Measurements from ENCODE around the gene CTNNA2. TPM values are rescaled to one million over a fixed set of nuclear protein-coding genes. Genes with fewer than 3 reads are reported as not detected.

Gene CTNNA2
- total and polyA plus RNA-seq, 8 donors = 0.28 to 5.7 (median 0.44) TPM; not detected in 4

DNA sequence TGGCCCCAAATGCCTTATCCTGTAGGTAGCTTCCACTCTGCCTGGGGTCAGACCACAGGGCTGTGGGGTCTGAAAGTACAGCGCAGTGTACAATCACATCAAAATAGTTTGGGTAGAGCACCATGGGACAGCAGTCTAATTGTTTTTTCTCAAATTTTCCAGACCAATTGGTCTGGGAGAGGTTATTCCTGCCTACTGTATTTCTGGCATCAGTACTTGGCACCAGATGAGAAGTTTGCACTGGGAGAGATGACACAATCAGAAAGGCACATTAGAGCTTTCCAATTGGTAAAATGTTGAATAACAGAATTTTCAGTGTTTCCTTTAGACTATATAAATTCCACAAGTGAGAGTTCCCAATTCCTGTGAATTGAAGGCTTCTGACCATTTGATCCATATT, 822.6 kb downstream of the CTNNA2 start:
- intact Hi-C loops (cut with DNase I; ENCODE audit: low total_unique reads) = no loop called here
- TF ChIP-seq, protein P1, sequence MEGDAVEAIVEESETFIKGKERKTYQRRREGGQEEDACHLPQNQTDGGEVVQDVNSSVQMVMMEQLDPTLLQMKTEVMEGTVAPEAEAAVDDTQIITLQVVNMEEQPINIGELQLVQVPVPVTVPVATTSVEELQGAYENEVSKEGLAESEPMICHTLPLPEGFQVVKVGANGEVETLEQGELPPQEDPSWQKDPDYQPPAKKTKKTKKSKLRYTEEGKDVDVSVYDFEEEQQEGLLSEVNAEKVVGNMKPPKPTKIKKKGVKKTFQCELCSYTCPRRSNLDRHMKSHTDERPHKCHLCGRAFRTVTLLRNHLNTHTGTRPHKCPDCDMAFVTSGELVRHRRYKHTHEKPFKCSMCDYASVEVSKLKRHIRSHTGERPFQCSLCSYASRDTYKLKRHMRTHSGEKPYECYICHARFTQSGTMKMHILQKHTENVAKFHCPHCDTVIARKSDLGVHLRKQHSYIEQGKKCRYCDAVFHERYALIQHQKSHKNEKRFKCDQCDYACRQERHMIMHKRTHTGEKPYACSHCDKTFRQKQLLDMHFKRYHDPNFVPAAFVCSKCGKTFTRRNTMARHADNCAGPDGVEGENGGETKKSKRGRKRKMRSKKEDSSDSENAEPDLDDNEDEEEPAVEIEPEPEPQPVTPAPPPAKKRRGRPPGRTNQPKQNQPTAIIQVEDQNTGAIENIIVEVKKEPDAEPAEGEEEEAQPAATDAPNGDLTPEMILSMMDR (IDR thresholded peaks at IDR 0.05) = no peak
- TF ChIP-seq POLR2A (IDR thresholded peaks at IDR 0.05) = no peak
- TF ChIP-seq POLR2AphosphoS5 (IDR thresholded peaks at IDR 0.05) = no peak
- no peak for TF ChIP-seq EP300 (IDR thresholded peaks at IDR 0.05)
- WGBS, 5 donors = 89 to 100% (median 96%) methylated on average over 1 of the region's 1 CpG
- no peaks in the 10 kb centered on the region for H3K4me1 ChIP-seq
- no peak overlapping the region for H3K4me3 ChIP-seq
- H3K9me3 ChIP-seq = no peaks in the 10 kb centered on the region
- H3K36me3 ChIP-seq = no peaks in the 10 kb centered on the region
- no peak for DNase-seq
- H3K27me3 ChIP-seq = no peaks in the 10 kb centered on the region
- no peak overlapping the region for H3K27ac ChIP-seq

DNA sequence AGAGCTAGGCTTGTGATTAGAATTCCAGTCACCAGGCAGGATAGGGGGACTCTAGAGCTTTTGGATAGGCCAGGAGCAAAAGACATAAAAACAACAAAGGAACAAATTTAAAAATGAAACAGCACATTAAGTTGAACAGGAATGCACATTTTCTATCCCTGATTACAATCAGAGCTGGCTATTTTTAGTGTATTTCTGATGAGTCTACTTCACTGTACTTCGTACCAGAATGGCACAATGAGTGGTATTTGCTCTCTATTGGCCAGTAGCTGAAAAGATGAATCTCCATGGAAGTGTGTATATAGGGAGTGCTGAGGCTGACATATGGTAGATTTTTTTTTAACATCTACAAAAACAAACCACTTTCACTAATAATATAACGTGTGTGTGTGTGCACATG, 825.9 kb downstream of the CTNNA2 start:
- no peak for TF ChIP-seq POLR2AphosphoS5 (IDR thresholded peaks at IDR 0.05)
- TF ChIP-seq POLR2A (IDR thresholded peaks at IDR 0.05) = no peak
- TF ChIP-seq, protein P1 (IDR thresholded peaks at IDR 0.05) = no peak
- no peak for TF ChIP-seq EP300 (IDR thresholded peaks at IDR 0.05)
- no peak for DNase-seq
- no peaks in the 10 kb centered on the region for H3K36me3 ChIP-seq
- intact Hi-C loops (cut with DNase I; ENCODE audit: low total_unique reads) = no loop called here
- 75 to 78% (median 77%) methylated on average over 2 of the region's 2 CpGs for WGBS, 5 donors
- H3K27ac ChIP-seq = no peak overlapping the region
- no peaks in the 10 kb centered on the region for H3K9me3 ChIP-seq
- no peaks in the 10 kb centered on the region for H3K27me3 ChIP-seq
- H3K4me3 ChIP-seq = no peak overlapping the region
- H3K4me1 ChIP-seq = no peaks in the 10 kb centered on the region

DNA sequence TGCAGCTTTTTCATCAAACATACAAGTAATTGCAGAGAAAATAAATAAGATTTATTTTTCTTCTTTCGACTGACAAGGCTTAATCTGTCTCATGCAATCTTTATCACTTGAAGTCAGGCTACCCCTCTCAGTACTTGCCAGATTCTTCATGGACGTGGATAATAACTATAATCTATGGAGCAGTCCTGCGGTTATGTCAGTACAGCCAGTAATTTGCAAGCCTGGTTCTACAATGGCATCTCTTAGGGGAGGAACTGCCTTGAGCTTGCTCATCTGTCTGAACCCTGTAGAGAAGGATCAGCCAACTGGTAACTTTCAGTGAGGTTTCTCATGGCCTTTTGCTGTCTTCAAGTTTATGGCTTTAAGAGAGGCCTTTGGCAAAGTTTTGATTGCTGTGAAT, 827.2 kb downstream of the CTNNA2 start:
- Histone ChIP-seq H3K4me1 (no peaks in the 10 kb centered on the region), H3K4me3 (no peak overlapping the region), H3K36me3 (no peaks in the 10 kb centered on the region), H3K27ac (no peak overlapping the region), H3K27me3 (no peaks in the 10 kb centered on the region), H3K9me3 (no peaks in the 10 kb centered on the region)
- DNase-seq = no peak
- 46 to 73% (median 60%) methylated on average over 3 of the region's 3 CpGs for WGBS, 5 donors
- intact Hi-C loops (cut with DNase I; ENCODE audit: low total_unique reads) = no loop called here
- TF ChIP-seq POLR2A (IDR thresholded peaks at IDR 0.05) (no peak), POLR2AphosphoS5 (IDR thresholded peaks at IDR 0.05) (no peak), EP300 (IDR thresholded peaks at IDR 0.05) (no peak)
- TF ChIP-seq, protein P1 (IDR thresholded peaks at IDR 0.05) = no peak

DNA sequence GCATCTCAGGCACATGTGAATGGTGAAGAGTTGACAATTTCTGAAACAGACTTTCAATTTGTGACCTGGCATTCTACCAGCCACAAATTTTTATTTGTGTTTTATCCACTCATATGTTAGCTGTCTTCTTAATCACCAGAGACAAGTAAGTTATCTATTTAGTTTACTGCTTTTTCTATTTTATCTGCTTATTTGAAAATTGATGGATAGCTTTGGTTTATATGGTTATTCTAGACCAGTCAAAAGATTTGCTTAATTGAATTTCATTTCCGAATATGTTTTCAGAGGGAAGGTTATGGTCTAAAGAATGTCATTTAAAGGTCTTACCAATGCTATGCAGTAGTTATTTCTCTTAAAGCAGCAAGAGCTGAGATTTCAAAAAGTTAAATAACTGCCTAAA, 835.2 kb downstream of the CTNNA2 start:
- TF ChIP-seq, protein P1 (IDR thresholded peaks at IDR 0.05) = no peak
- no peak for TF ChIP-seq POLR2A (IDR thresholded peaks at IDR 0.05)
- no peak for TF ChIP-seq EP300 (IDR thresholded peaks at IDR 0.05)
- no peak for TF ChIP-seq POLR2AphosphoS5 (IDR thresholded peaks at IDR 0.05)
- Histone ChIP-seq H3K27ac (no peak overlapping the region), H3K4me1 (no peaks in the 10 kb centered on the region), H3K36me3 (no peaks in the 10 kb centered on the region), H3K27me3 (no peaks in the 10 kb centered on the region), H3K9me3 (no peaks in the 10 kb centered on the region), H3K4me3 (no peak overlapping the region)
- 77 to 94% (median 86%) methylated on average over 1 of the region's 1 CpG for WGBS, 5 donors
- no peak for DNase-seq
- intact Hi-C loops (cut with DNase I; ENCODE audit: low total_unique reads) = no loop called here
